H9 (cell line): ENCODE measurements around the gene KHK. TPM values are rescaled to one million over a fixed set of nuclear protein-coding genes. Genes with fewer than 3 reads are reported as not detected.

Experiments used
- DNase-seq: peaks from one replicate; pipeline ENCODE4 v3.0.0-alpha.2; 2017
- H2AFZ ChIP-seq: one replicate; pipeline ENCODE4 v1.6.1; 2013; ENCODE audit warnings: mild to moderate bottlenecking, low read length, control low read depth, moderate library complexity
- H2AK5ac ChIP-seq: 2 replicates; pipeline ENCODE4 v1.6.1; 2013; ENCODE audit warnings: low read length, control low read depth, mixed read lengths; ENCODE audit not compliant: insufficient read length
- H2BK120ac ChIP-seq: one replicate; pipeline ENCODE4 v1.6.1; 2013; ENCODE audit warnings: low read depth, mild to moderate bottlenecking, low read length, control low read depth, inconsistent platforms; ENCODE audit not compliant: poor library complexity, severe bottlenecking
- H2BK12ac ChIP-seq: 2 replicates; pipeline ENCODE4 v1.6.1; 2013; ENCODE audit warnings: low read length, control low read depth, mixed read lengths, low read depth; ENCODE audit not compliant: insufficient read length
- H2BK15ac ChIP-seq: 2 replicates; pipeline ENCODE4 v1.6.1; 2013; ENCODE audit warnings: low read depth, low read length, control low read depth
- H2BK20ac ChIP-seq: one replicate; pipeline ENCODE4 v1.6.1; 2013; ENCODE audit warnings: low read depth, mild to moderate bottlenecking, low read length, control low read depth, inconsistent platforms; ENCODE audit not compliant: poor library complexity, severe bottlenecking
- H2BK5ac ChIP-seq: 2 replicates; pipeline ENCODE4 v1.6.1; 2013; ENCODE audit warnings: low read length, control low read depth, mixed read lengths; ENCODE audit not compliant: insufficient read length
- H3K14ac ChIP-seq: 2 replicates; pipeline ENCODE4 v1.6.1; 2013; ENCODE audit warnings: low read length, control low read depth; ENCODE audit not compliant: insufficient read depth
- H3K18ac ChIP-seq: 2 replicates; pipeline ENCODE4 v1.6.1; 2013; ENCODE audit warnings: low read depth, mild to moderate bottlenecking, mixed read lengths, low read length, control low read depth; ENCODE audit not compliant: insufficient read length
- H3K23ac ChIP-seq: 2 replicates; pipeline ENCODE4 v1.6.1; 2013; ENCODE audit warnings: low read length, control low read depth, mixed read lengths, low read depth; ENCODE audit not compliant: insufficient read length
- H3K23me2 ChIP-seq: 2 replicates; pipeline ENCODE4 v1.6.1; 2013; ENCODE audit warnings: low read depth, mild to moderate bottlenecking, mixed read lengths, low read length, control low read depth; ENCODE audit not compliant: insufficient read length, poor library complexity, severe bottlenecking
- H3K27ac ChIP-seq: 2 replicates; pipeline ENCODE4 v1.5.1; 2013; ENCODE audit warnings: low read length, control low read depth, mixed read lengths, low read depth; ENCODE audit not compliant: insufficient read length
- H3K27me3 ChIP-seq: 2 replicates; pipeline ENCODE4 v1.6.1; 2013; ENCODE audit warnings: low read length, control low read depth, inconsistent platforms; ENCODE audit not compliant: insufficient read depth
- H3K4ac ChIP-seq: 2 replicates; pipeline ENCODE4 v1.6.1; 2013; ENCODE audit warnings: low read depth, mild to moderate bottlenecking, control low read depth, inconsistent platforms, low read length, moderate library complexity
- H3K4me1 ChIP-seq: 2 replicates; pipeline ENCODE4 v1.6.1; 2013; ENCODE audit warnings: low read length, control low read depth, inconsistent platforms; ENCODE audit not compliant: insufficient read depth
- H3K4me2 ChIP-seq: 2 replicates; pipeline ENCODE4 v1.6.1; 2013; ENCODE audit warnings: low read length, control low read depth, mixed read lengths; ENCODE audit not compliant: insufficient read length, insufficient read depth
- H3K56ac ChIP-seq: 2 replicates; pipeline ENCODE4 v1.6.1; 2013; ENCODE audit warnings: low read depth, mild to moderate bottlenecking, mixed read lengths, low read length, control low read depth; ENCODE audit not compliant: insufficient read length
- H3K79me1 ChIP-seq: 2 replicates; pipeline ENCODE4 v1.6.1; 2013; ENCODE audit warnings: low read depth, mild to moderate bottlenecking, moderate library complexity, low read length, control low read depth, inconsistent platforms; ENCODE audit not compliant: insufficient read depth, poor library complexity, severe bottlenecking
- H3K79me2 ChIP-seq: 2 replicates; pipeline ENCODE4 v1.6.1; 2013; ENCODE audit warnings: low read length, control low read depth, inconsistent platforms; ENCODE audit not compliant: insufficient read depth
- H3K9ac ChIP-seq: 2 replicates; pipeline ENCODE4 v1.6.1; 2013; ENCODE audit warnings: low read length, control low read depth, mixed read lengths; ENCODE audit not compliant: insufficient read length; ENCODE audit errors: extremely low read depth
- H3K9me3 ChIP-seq: one replicate; pipeline ENCODE4 v1.6.1; 2013; ENCODE audit warnings: low read depth, low read length, inconsistent platforms; ENCODE audit not compliant: control insufficient read depth
- H3T11ph ChIP-seq: one replicate; pipeline ENCODE4 v1.6.1; 2013; ENCODE audit warnings: mild to moderate bottlenecking, low read length, control low read depth, inconsistent platforms
- H4K20me1 ChIP-seq: one replicate; pipeline ENCODE4 v1.6.1; 2013; ENCODE audit not compliant: control insufficient read depth, insufficient read length, insufficient read depth
- H4K5ac ChIP-seq: 2 replicates; pipeline ENCODE4 v1.6.1; 2013; ENCODE audit warnings: low read depth, mild to moderate bottlenecking, mixed read lengths, low read length, control low read depth; ENCODE audit not compliant: insufficient read length
- H4K8ac ChIP-seq: replicated peaks from 2 replicates; pipeline ENCODE4 v1.6.1; 2013; ENCODE audit warnings: low read length, control low read depth, mixed read lengths, low read depth; ENCODE audit not compliant: insufficient read length
- H4K91ac ChIP-seq: 2 replicates; pipeline ENCODE4 v1.6.1; 2013; ENCODE audit warnings: low read depth, mild to moderate bottlenecking, moderate library complexity, mixed read lengths, low read length, control low read depth; ENCODE audit not compliant: insufficient read length
- H3K27ac Mint-ChIP-seq, 3 experiments: 2 replicates in 2 of 3; 3 replicates in 1 of 3; pipeline ENCODE4 v1.8.0; 2020 to 2021; ENCODE audit warnings: mixed read lengths in 3 of 3, mild to moderate bottlenecking in 1 of 3, moderate library complexity in 1 of 3
- H3K27me3 Mint-ChIP-seq: 2 replicates; pipeline ENCODE4 v1.8.0; 2021; ENCODE audit warnings: low read depth, mild to moderate bottlenecking, moderate library complexity, mixed read lengths
- H3K36me3 Mint-ChIP-seq, 3 experiments: 2 replicates in 2 of 3; 3 replicates in 1 of 3; pipeline ENCODE4 v1.8.0; 2020 to 2021; ENCODE audit warnings: low read depth in 3 of 3, mixed read lengths in 3 of 3; ENCODE audit not compliant: insufficient read depth in 1 of 3
- H3K4me1 Mint-ChIP-seq, 2 experiments: 2 replicates each; pipeline ENCODE4 v1.8.0; 2020; ENCODE audit warnings: mixed read lengths in 2 of 2
- H3K4me3 Mint-ChIP-seq, 2 experiments: 2 replicates in 1 of 2; 3 replicates in 1 of 2; pipeline ENCODE4 v1.8.0; 2020 to 2021; ENCODE audit warnings: mild to moderate bottlenecking in 2 of 2, mixed read lengths in 2 of 2, moderate library complexity in 1 of 2
- H3K9me3 Mint-ChIP-seq, 2 experiments: 2 replicates in 1 of 2; 3 replicates in 1 of 2; pipeline ENCODE4 v1.8.0; 2020; ENCODE audit warnings: mild to moderate bottlenecking in 2 of 2, mixed read lengths in 2 of 2, moderate library complexity in 1 of 2
- CTCF ChIP-seq: fragments of 200-600 bp; sonication (generic); conservative IDR thresholded peaks from 3 replicates; pipeline ENCODE4 v1.8.0; 2021; ENCODE audit warnings: antibody characterized with exemption, mild to moderate bottlenecking
- WGBS: extraction: QIAGEN DNeasy Blood & Tissue Kit; methylation state at CpG from one replicate; pipeline ENCODE4 v1.1.7; 2013; ENCODE audit warnings: missing lambda C conversion rate, low lambda C conversion rate, mixed read lengths; ENCODE audit not compliant: insufficient read length; ENCODE audit errors: extremely low coverage; 5-methylcytosine and 5-hydroxymethylcytosine counted together
- total RNA-seq: library from RNA; stranded (reverse); gene quantifications from 2 replicates; pipeline ENCODE4 v1.2.1, GENCODE V29; 2021

Gene KHK
- total RNA-seq, 1 experiment from 2014 or later = 12.1 TPM

GRCh38 chr2:27092696-27093429 is 6.3 kb downstream of the KHK start:
- no peak overlapping the region for H3K9ac ChIP-seq
- no peaks in the 10 kb centered on the region for H3K27me3 ChIP-seq
- Mint-ChIP-seq H3K4me3 (no peak overlapping the region), H3K27me3 (no peaks in the 10 kb centered on the region; the same call in 1 of the 2 replicates), H3K9me3 (no peaks in the 10 kb centered on the region; a peak in 1 of 5 replicates), H3K4me1 (peaks cover 6% of the 10 kb centered on the region in 2 experiments), H3K36me3 (no peaks in the 10 kb centered on the region), H3K27ac (peak overlapping the region in 1 of 3 experiments; percentile 58; a peak in 1 of 7 replicates)
- DNase-seq = no peak
- peaks cover 3% of the 10 kb centered on the region for H4K20me1 ChIP-seq
- H2AFZ ChIP-seq = no peak overlapping the region
- no peaks in the 10 kb centered on the region for H3K79me2 ChIP-seq
- H2BK5ac ChIP-seq = no peak overlapping the region
- no peak overlapping the region for H4K91ac ChIP-seq
- no peak overlapping the region for H3K56ac ChIP-seq
- no peak overlapping the region for H2BK12ac ChIP-seq
- no peaks in the 10 kb centered on the region for H3K4me1 ChIP-seq
- H3K23me2 ChIP-seq = no peaks in the 10 kb centered on the region
- H3K14ac ChIP-seq = no peak overlapping the region
- no peak overlapping the region for H2AK5ac ChIP-seq
- H4K5ac ChIP-seq = no peak overlapping the region
- H3K4me2 ChIP-seq = no peak overlapping the region
- no CpG with 5 or more reads among the region's 10 CpGs for WGBS
- no peak overlapping the region for H2BK120ac ChIP-seq
- H3T11ph ChIP-seq = no peak overlapping the region
- no peak overlapping the region for H3K27ac ChIP-seq
- H3K79me1 ChIP-seq = no peaks in the 10 kb centered on the region
- H3K18ac ChIP-seq = no peak overlapping the region
- TF ChIP-seq CTCF = no peak
- H2BK15ac ChIP-seq = no peak overlapping the region
- no peak overlapping the region for H3K23ac ChIP-seq
- no peak overlapping the region for H4K8ac ChIP-seq
- H3K9me3 ChIP-seq = no peaks in the 10 kb centered on the region
- H3K4ac ChIP-seq = no peak overlapping the region
- H2BK20ac ChIP-seq = no peak overlapping the region
